HepG2 (cell line): ENCODE data around the gene SEMA3G. TPM values are rescaled to one million over a fixed set of nuclear protein-coding genes. Genes with fewer than 3 reads are reported as not detected.

Experiments used
- BORCS8-MEF2B ChIP-seq: sonication (generic); formaldehyde crosslinking; IDR thresholded peaks from 2 replicates; pipeline ENCODE4 v1.8.0; 2022; ENCODE audit warnings: mild to moderate bottlenecking, missing genetic modification reagents
- GABPA ChIP-seq, 2 experiments: IDR thresholded peaks; 2 replicates each; pipeline ENCODE4 v1.6.1; 2011 to 2016; ENCODE audit warnings: low read depth in 2 of 2, low read length in 1 of 2, missing biosample characterization in 1 of 2, missing genetic modification characterization in 1 of 2
- MED13 ChIP-seq: sonication (generic); formaldehyde crosslinking; IDR thresholded peaks from 2 replicates; pipeline ENCODE4 v1.5.0; 2020; ENCODE audit warnings: missing genetic modification reagents
- MYC ChIP-seq: sonication (generic); formaldehyde crosslinking; IDR thresholded peaks from 2 replicates; pipeline ENCODE4 v1.9.0; 2021; ENCODE audit warnings: missing genetic modification reagents, borderline replicate concordance
- SOX5 ChIP-seq: IDR thresholded peaks from 2 replicates; pipeline ENCODE4 v1.6.1; 2016; ENCODE audit warnings: borderline replicate concordance
- TGIF2 ChIP-seq: IDR thresholded peaks from 2 replicates; pipeline ENCODE4 v1.6.1; 2016; ENCODE audit warnings: control low read depth, missing compliant biosample characterization
- ZNF550 ChIP-seq: sonication (generic); formaldehyde crosslinking; IDR thresholded peaks from 2 replicates; pipeline ENCODE4 v1.4.0; 2020; ENCODE audit warnings: mild to moderate bottlenecking, missing genetic modification reagents, borderline replicate concordance
- ZNF792 ChIP-seq: IDR thresholded peaks from 2 replicates; pipeline ENCODE4 v1.6.1; 2016
- polyA plus RNA-seq, 8 experiments: library from polyadenylated mRNA; depleted of rRNA in 3 of 8; stranded (reverse) in 7 of 8; unstranded in 1 of 8; fragments of >200 nt; fragmentation: Illumina TruSeq in 4 of 8; extraction: Trizol in 4 of 8; gene quantifications; 2 replicates each; pipeline versions ENCODE4 v1.2.1 to v1.2.3, GENCODE V29; 2011 to 2016; ENCODE audit warnings: low read depth in 4 of 8, missing spikeins in 1 of 8, mixed read lengths in 1 of 8; ENCODE audit not compliant: insufficient read depth in 1 of 8
- total RNA-seq, 5 experiments: library from RNA; depleted of rRNA; stranded (reverse); fragments of >200 nt; fragmentation: Illumina TruSeq; extraction: Trizol; gene quantifications; 2 replicates each; pipeline ENCODE4 v1.2.3, GENCODE V29; 2016; ENCODE audit warnings: low read depth in 1 of 5
- TF ChIP-seq, protein P1 (sequence below): sonication (generic); formaldehyde crosslinking; conservative IDR thresholded peaks from 2 replicates; pipeline ENCODE4 v1.4.0; 2020; ENCODE audit warnings: mild to moderate bottlenecking, missing genetic modification reagents, moderate library complexity
- TF ChIP-seq, protein P2 (sequence below): sonication (generic); formaldehyde crosslinking; IDR thresholded peaks from 2 replicates; pipeline ENCODE4 v1.4.0; 2020; ENCODE audit warnings: missing genetic modification reagents
- TF ChIP-seq, protein P3 (sequence below): sonication (generic); formaldehyde crosslinking; IDR thresholded peaks from 2 replicates; pipeline ENCODE4 v1.4.0; 2020; ENCODE audit warnings: missing genetic modification reagents
- TF ChIP-seq, protein P4 (sequence below): sonication (generic); formaldehyde crosslinking; IDR thresholded peaks from 2 replicates; pipeline ENCODE4 v1.4.0; 2020; ENCODE audit warnings: missing genetic modification reagents
- TF ChIP-seq, protein P5 (sequence below): sonication (generic); formaldehyde crosslinking; IDR thresholded peaks from 2 replicates; pipeline ENCODE4 v1.4.0; 2020; ENCODE audit warnings: mild to moderate bottlenecking, missing genetic modification reagents

Gene SEMA3G
- total and polyA plus RNA-seq, 2 of the 13 experiments (the other 11 are each of a cell fraction or from before 2014, with no cell fraction given) = 6.1 to 8.3 TPM

DNA sequence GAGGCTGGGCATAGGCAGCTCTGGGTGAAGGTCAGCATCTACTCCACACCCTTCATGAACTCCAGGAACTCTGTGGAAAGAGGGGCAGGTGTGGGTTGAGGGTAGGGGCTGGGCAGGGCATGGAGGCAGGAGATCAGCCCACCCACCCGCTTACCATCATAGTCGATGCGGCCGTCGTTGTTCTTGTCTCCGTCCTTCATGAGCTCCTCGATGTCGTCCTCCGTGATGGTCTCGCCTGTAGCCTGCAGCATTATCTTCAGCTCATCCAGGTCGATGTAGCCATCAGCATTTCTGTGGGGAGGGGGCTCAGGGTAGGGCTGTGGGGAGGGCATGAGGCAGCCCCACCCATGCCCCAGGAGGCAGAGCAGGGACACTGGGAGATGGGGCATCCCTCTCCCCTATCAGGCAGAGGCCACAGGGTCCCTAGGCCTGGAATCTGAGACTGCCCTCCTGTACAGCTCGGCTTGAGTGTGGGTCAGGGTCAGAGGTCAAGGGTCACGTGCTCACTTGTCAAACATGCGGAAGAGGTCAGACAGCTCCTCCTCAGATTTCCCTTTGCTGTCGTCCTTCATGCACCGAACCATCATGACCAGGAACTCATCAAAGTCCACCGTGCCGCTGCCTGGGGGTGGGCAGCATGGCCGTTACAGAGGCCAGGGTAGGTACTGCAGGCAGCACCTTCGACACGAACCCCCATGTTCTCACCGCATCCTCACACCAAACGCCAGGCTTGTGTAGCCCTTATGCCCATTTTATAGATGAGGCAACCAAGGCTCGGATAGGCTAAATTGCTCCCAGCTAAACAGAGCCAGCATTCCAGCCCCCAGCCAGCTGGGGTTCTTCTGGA lies 6.6 kb upstream of the SEMA3G start (continued):
- TF ChIP-seq, protein P1, sequence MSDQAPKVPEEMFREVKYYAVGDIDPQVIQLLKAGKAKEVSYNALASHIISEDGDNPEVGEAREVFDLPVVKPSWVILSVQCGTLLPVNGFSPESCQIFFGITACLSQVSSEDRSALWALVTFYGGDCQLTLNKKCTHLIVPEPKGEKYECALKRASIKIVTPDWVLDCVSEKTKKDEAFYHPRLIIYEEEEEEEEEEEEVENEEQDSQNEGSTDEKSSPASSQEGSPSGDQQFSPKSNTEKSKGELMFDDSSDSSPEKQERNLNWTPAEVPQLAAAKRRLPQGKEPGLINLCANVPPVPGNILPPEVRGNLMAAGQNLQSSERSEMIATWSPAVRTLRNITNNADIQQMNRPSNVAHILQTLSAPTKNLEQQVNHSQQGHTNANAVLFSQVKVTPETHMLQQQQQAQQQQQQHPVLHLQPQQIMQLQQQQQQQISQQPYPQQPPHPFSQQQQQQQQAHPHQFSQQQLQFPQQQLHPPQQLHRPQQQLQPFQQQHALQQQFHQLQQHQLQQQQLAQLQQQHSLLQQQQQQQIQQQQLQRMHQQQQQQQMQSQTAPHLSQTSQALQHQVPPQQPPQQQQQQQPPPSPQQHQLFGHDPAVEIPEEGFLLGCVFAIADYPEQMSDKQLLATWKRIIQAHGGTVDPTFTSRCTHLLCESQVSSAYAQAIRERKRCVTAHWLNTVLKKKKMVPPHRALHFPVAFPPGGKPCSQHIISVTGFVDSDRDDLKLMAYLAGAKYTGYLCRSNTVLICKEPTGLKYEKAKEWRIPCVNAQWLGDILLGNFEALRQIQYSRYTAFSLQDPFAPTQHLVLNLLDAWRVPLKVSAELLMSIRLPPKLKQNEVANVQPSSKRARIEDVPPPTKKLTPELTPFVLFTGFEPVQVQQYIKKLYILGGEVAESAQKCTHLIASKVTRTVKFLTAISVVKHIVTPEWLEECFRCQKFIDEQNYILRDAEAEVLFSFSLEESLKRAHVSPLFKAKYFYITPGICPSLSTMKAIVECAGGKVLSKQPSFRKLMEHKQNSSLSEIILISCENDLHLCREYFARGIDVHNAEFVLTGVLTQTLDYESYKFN (CRISPR knock-in tag) = peak; percentile 42; the same call in 1 of the 2 replicates
- TF ChIP-seq GABPA (IDR thresholded peaks at IDR 0.05; ENCODE audit: low read depth, low read length) (no peak), GABPA (CRISPR knock-in tag; IDR thresholded peaks at IDR 0.05; ENCODE audit: low read depth) (peak; percentile 24; the same call in 1 of the 2 replicates), ZNF792 (no peak), SOX5 (CRISPR knock-in tag) (0 out of 2 replicates have a peak, but pooled peaks have one; percentile 26), TGIF2 (CRISPR knock-in tag) (peak; percentile 70; the same call in 1 of the 2 replicates), MED13 (CRISPR knock-in tag) (no peak), ZNF550 (no peak), MYC (CRISPR knock-in tag) (peak; percentile 44; the same call in 1 of the 2 replicates), BORCS8-MEF2B (CRISPR knock-in tag) (0 out of 2 replicates have a peak, but pooled peaks have one; percentile 33)
- TF ChIP-seq, protein P2, sequence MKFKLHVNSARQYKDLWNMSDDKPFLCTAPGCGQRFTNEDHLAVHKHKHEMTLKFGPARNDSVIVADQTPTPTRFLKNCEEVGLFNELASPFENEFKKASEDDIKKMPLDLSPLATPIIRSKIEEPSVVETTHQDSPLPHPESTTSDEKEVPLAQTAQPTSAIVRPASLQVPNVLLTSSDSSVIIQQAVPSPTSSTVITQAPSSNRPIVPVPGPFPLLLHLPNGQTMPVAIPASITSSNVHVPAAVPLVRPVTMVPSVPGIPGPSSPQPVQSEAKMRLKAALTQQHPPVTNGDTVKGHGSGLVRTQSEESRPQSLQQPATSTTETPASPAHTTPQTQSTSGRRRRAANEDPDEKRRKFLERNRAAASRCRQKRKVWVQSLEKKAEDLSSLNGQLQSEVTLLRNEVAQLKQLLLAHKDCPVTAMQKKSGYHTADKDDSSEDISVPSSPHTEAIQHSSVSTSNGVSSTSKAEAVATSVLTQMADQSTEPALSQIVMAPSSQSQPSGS (CRISPR knock-in tag) = no peak
- TF ChIP-seq, protein P3, sequence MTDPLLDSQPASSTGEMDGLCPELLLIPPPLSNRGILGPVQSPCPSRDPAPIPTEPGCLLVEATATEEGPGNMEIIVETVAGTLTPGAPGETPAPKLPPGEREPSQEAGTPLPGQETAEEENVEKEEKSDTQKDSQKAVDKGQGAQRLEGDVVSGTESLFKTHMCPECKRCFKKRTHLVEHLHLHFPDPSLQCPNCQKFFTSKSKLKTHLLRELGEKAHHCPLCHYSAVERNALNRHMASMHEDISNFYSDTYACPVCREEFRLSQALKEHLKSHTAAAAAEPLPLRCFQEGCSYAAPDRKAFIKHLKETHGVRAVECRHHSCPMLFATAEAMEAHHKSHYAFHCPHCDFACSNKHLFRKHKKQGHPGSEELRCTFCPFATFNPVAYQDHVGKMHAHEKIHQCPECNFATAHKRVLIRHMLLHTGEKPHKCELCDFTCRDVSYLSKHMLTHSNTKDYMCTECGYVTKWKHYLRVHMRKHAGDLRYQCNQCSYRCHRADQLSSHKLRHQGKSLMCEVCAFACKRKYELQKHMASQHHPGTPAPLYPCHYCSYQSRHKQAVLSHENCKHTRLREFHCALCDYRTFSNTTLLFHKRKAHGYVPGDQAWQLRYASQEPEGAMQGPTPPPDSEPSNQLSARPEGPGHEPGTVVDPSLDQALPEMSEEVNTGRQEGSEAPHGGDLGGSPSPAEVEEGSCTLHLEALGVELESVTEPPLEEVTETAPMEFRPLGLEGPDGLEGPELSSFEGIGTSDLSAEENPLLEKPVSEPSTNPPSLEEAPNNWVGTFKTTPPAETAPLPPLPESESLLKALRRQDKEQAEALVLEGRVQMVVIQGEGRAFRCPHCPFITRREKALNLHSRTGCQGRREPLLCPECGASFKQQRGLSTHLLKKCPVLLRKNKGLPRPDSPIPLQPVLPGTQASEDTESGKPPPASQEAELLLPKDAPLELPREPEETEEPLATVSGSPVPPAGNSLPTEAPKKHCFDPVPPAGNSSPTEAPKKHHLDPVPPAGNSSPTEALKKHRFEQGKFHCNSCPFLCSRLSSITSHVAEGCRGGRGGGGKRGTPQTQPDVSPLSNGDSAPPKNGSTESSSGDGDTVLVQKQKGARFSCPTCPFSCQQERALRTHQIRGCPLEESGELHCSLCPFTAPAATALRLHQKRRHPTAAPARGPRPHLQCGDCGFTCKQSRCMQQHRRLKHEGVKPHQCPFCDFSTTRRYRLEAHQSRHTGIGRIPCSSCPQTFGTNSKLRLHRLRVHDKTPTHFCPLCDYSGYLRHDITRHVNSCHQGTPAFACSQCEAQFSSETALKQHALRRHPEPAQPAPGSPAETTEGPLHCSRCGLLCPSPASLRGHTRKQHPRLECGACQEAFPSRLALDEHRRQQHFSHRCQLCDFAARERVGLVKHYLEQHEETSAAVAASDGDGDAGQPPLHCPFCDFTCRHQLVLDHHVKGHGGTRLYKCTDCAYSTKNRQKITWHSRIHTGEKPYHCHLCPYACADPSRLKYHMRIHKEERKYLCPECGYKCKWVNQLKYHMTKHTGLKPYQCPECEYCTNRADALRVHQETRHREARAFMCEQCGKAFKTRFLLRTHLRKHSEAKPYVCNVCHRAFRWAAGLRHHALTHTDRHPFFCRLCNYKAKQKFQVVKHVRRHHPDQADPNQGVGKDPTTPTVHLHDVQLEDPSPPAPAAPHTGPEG (CRISPR knock-in tag) = no peak
- TF ChIP-seq, protein P4, sequence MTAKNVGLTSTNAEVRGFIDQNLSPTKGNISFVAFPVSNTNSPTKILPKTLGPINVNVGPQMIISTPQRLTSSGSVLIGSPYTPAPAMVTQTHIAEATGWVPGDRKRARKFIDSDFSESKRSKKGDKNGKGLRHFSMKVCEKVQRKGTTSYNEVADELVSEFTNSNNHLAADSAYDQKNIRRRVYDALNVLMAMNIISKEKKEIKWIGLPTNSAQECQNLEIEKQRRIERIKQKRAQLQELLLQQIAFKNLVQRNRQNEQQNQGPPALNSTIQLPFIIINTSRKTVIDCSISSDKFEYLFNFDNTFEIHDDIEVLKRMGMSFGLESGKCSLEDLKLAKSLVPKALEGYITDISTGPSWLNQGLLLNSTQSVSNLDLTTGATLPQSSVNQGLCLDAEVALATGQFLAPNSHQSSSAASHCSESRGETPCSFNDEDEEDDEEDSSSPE = no peak
- TF ChIP-seq, protein P5, sequence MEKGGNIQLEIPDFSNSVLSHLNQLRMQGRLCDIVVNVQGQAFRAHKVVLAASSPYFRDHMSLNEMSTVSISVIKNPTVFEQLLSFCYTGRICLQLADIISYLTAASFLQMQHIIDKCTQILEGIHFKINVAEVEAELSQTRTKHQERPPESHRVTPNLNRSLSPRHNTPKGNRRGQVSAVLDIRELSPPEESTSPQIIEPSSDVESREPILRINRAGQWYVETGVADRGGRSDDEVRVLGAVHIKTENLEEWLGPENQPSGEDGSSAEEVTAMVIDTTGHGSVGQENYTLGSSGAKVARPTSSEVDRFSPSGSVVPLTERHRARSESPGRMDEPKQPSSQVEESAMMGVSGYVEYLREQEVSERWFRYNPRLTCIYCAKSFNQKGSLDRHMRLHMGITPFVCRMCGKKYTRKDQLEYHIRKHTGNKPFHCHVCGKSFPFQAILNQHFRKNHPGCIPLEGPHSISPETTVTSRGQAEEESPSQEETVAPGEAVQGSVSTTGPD (CRISPR knock-in tag) = no peak
